SIG-M5 treated with dmso at 0.1 percent for 504 hours (cell line): ENCODE measurements around the gene VTA1.
"Not testable (repeated sequence)": the region's sequence is repeated elsewhere in the genome, so short reads cannot be mapped to it uniquely, and the experiment has no call there.

ENCODE experiments used
- DNase-seq: peaks from one replicate; lab custom pipeline; 2025; ENCODE audit not compliant: unreplicated experiment; lab: John Stamatoyannopoulos, UW

The VTA1 gene

DNA sequence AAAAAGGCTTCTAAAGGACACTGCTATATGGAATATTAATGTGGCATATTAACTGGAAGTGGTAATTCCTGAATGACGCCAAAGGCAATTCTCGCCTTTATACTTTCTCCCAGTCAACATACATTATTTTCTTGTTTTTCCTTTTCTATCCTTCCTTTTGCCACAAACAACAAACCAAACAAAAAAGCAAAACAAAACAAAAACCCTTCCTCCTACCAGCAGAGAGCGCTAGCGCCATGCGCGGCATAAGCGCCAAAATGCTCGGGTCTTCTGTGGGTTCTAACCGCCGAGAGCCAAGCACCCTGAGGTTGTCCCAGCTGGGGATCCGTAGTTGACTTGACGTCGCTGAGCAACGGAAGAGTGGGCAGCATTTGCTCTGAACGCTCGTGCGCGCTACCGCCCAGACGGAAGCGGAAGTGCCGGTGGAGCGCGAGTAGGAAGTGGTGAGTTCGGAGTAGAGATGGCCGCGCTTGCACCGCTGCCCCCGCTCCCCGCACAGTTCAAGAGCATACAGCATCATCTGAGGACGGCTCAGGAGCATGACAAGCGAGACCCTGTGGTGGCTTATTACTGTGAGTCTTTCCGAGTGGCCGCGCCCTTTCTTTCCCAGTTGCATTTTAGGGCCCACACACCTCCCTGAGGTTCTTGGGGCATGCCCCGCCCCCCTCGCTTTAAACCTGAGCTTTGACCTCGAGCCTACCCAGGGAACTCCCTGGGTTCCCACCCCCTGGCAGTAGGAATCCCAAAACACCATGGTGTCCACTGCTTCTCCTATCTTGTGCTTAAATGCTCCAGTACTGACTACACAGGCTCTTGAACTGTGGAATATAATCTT is at the start of gene VTA1, which contains the start of gene NMBR:
VTA1 (plus strand) TSS at position 436 of the 835 bp plus-strand sequence; CDS start at position 461, 25 bp downstream.
NMBR (minus strand) TSS at position 295 of the 835 bp plus-strand sequence. CDS start 58,464 bp downstream, outside the sequence.
- DNase-seq = peak; percentile 97

- DNase-seq = not testable (repeated sequence)
Measured at GRCh38 chr6:142104820-142105219, 42.2 kb upstream of the VTA1 start.

DNA sequence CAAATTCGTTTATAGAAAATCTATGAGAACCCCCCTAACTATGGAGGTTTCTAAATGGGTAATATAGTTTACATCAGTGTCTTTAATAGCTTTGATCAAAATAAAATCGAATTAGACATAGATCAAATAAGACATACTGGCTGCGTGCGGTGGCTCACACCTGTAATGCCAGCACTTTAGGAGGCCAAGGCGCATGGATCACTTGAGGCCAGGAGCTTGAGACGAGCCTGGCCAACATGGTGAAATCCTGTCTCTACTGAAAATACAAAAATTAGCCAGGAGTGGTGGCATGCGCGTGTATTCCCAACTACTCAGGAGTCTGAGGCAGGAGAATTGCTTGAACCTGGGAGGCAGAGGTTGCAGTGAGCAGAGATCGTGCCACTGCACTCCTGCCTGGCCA is 36.2 kb upstream of the VTA1 start:
- not testable (repeated sequence) for DNase-seq

GRCh38 chr6:142112451-142113061 is 34.5 kb upstream of the VTA1 start:
- DNase-seq = peak; percentile 63

DNA sequence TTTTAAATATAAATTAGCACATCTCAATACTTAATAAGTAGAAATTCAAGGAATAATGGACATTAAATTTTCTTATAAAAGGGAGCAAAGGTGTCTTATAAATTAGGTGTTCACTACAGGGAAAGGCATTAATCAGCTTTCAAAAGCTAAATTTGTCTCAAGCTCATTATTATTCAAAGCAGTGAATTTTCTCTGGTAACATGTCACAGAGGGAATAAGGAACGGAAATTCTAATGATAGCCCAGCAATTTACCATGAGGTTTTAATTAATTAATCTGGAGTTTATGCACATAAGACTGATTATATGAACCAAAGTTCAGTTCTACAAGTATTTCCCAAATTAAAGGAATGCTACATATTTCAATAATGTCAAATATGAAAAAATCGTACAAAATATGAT is 29.7 kb upstream of the VTA1 start:
- no peak for DNase-seq

DNA sequence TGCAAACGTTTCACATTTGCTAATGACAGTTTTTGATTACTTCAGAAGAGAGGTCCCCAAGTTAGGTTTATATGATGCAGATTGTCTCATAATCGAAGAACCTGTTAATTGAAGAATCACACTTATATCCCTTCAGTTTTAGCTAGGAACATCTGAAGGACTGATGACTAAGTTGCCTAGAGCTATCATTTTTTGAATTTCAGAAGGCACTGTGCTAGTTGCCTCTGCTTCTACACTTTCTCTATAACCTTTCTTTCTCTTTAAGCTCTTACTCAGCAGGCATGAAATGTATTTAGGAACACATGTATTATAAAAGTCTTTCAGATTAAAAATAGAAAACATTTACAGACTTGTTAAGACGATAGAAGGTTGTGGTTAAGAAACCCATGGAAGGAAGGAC is 28.7 kb upstream of the VTA1 start:
- no peak for DNase-seq

DNA sequence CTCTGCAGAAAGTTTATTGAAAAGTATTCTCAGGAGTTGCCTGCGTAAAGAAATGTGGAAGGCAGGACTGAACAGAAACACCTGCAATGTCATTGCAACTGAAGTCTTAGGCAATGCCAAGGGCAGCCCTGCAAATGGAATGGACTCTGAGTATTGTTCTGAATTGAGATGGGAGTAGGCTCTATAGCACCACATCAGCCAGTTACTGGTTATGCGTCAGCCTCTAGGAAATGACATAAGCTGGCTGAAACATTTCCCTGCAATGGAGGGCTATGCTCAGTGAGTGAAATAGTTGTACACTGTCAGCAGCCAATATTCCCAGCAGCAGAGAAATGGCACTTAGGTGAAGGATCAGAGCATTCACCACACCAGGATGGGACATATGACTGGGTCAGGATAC is 28.1 kb upstream of the VTA1 start:
- no peak for DNase-seq

GRCh38 chr6:142121342-142121741 is 25.7 kb upstream of the VTA1 start:
- no peak for DNase-seq

DNA sequence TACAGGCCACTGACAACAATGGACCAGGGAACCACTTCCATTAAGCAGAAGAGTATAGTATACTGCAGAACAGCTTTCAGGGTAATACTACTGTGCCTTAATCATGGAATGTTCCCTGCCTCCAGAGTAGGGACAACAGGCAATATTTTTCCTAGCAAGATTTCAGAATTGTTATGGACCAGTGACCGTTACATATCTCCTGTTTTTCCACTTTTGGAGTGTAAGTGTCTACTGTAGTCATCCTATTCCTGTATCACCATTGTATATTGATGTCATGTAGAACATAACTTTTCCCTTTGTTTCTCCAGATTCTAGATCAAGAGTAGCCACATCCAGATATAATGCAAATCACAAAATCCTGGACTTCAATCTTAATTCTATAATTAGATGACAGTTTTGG is 16.2 kb upstream of the VTA1 start:
- no peak for DNase-seq

- no peak for DNase-seq
Measured at GRCh38 chr6:142132625-142133024, 14.4 kb upstream of the VTA1 start, which contains the start of gene GJE1. Gene GJE1, plus strand, starts transcription at chr6:142132925. Its CDS starts 234 bp downstream, at chr6:142133159.

- DNase-seq = no peak
Measured at GRCh38 chr6:142138876-142139275, 8.2 kb upstream of the VTA1 start.

DNA sequence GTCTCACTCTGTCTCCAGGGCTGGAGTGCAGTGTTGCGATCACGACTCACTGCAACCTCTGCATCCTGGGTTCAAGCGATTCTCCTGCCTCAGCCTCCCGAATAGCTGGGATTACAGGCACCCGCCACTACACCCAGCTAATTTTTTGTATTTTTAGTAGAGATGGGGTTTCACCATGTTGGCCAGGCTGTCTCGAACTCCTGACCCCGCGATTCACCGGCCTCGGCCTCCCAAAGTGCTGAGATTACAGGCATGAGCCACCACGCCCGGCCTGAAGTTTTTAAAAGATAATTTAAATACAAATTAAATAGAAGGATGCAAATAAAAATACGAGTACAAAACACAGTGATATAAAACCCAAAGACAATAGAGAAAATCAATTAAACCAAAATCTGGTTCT is 5.5 kb upstream of the VTA1 start:
- DNase-seq = not testable (repeated sequence)

DNA sequence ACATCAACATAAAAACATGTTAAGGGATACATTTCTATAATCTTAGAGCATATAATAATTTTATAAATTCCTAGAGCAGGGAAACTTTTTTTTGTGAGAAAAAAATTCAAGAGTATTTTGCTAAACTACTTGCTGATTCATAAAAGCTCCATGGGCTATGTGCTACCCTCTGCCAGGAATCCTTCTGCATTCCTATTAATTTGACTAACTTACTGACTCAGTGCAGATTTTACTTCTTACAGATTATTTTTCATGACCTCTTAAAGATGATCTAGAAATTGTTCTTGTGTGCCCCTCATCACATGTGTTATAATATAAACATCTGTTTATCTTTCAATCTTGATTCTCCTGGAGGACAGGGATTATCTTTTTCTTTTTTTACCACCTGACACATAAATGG is 5.7 kb downstream of the VTA1 start:
- DNase-seq = no peak

- no peak for DNase-seq
Measured at GRCh38 chr6:142153196-142153595, 6.1 kb downstream of the VTA1 start.

DNA sequence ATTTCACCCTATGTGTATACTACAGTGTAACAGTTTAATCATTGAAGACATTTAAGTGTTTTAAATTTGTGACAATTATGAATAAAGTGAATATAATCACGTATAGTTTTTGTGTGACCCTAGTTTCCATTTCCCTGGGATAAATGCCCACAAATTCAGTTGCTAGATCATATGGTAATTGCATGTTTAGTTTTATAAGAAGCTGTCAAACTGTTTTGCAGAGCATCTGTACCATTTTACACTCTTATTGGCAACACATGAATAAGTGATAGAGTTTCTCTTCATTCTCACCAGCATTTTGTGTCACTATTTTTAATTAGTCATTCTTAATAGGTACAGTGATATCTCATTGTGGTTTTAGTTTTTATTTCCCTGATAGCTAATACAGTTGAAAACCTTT is 7.3 kb downstream of the VTA1 start:
- no peak for DNase-seq

DNA sequence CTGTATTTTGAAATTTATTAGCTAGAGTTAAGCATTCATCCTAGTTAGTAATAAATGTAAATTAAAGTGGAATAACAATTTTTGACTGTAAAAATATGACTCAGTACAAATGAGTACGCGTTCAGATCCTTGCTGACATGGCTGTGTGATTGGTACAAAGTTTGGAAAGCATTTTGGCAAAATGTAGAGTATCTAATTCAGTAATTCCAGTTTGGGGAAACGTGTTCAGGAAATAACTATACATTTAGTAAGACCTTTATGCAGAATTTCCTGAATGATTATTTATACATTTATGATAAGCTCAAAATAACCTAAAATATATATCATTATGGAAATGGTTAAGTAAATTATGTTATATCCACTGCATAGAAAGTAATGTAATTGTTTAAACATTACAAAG is 8.0 kb downstream of the VTA1 start:
- no peak for DNase-seq

GRCh38 chr6:142155895-142156757 is 9.1 kb downstream of the VTA1 start:
- no peak for DNase-seq

DNA sequence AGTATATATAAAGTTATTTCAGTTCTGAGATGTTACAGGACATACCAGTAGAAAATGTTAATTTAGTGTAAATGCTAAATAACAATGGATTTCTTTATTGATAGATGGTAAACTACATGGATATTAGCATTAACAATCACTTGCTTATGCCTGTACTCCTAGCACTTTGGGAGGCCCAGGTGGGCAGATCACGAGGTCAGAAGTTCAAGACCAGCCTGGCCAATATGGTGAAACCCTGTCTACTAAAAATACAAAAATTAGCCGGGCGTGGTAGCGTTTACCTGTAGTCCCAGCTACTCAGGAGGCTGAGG is 9.7 kb downstream of the VTA1 start:
- DNase-seq = not testable (repeated sequence)

- DNase-seq = no peak
Measured at GRCh38 chr6:142162780-142163179, 15.7 kb downstream of the VTA1 start.

- no peak for DNase-seq
Measured at GRCh38 chr6:142165227-142165626, 18.2 kb downstream of the VTA1 start.

DNA sequence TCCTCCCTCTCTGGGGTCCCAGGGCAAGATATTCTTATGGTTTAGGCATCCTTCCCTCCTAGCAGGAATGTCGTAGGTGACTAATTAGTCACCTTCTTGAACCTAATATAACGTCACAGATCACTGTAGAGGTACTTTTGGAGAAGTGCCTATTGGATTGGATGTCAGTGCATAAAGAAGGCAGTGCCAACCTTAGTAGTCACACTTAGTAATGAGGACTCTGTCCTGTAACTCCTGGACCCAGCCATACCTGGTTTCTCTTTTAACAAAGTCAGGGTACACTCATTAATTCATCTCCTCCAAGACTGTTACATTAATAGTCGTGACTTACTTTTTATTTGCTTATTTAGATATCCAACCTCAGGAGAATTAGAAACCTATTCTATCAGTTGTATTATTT is 20.0 kb downstream of the VTA1 start:
- no peak for DNase-seq

GRCh38 chr6:142167486-142167885 is 20.4 kb downstream of the VTA1 start:
- no peak for DNase-seq
